ENCODE measurements around the gene EMILIN1. TPM values are rescaled to one million over a fixed set of nuclear protein-coding genes. Genes with fewer than 3 reads are reported as not detected.

EMILIN1 gene
- 10 to 100 TPM; 29.2 to 50.7 TPM for total RNA-seq
- 35.9 TPM for polyA plus RNA-seq (ENCODE audit: insufficient read depth, low read depth, low replicate concordance)
- long read RNA-seq, donor 1, transcript EMILIN1-201 (8 exons, 3,943 nt): major isoform, 6 of 69 reads
- long read RNA-seq, donor 1, partial matches to known transcripts: 63 of 69 reads
- long read RNA-seq, donor 1, other reads (novel, unspliced or antisense): 0 of 69 reads
- long read RNA-seq, donor 2, partial matches to known transcripts: 12 of 16 reads
- long read RNA-seq, donor 2, other reads (novel, unspliced or antisense): 0 of 16 reads

DNA sequence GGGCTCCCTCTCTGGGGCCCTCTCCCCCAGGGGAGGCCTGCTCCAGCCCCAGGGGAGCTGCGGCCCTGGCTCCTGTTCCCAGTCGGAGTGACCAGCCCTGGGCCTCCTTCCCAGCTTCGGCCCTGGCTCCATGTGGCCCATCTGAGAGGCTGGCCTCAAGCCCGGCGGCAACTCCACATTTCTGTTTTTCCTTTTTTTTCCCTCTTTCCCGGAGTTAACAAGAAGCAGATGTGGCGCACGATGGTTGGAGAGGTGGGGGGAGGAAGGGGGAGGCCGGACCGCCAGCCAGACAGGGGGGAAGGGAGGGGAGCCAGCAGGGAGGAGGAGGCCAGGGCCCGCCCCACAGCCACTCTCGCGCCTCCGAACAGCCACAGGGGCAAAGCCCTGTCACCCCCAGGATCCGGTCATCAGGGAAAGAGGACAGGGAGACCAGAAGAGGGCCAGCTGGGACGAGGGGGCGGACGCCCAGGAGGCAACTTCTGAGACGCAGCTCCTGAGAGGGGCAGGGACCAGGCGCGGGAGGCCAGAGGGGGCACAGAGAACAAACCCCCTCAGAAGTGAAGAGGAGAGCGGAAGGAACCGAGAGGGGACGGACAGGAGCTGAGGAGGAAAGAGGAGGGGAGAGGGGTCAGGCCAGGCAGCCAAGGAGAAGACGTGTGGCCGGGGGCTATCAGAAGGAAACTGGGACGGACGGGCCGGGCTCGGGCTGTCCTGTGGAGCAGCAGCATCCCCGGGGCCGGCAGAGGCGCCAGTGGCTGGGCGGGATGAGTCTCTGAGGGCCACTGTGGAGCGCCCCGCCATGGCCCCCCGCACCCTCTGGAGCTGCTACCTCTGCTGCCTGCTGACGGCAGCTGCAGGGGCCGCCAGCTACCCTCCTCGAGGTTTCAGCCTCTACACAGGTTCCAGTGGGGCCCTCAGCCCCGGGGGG is at the start of gene EMILIN1:
EMILIN1 (plus strand) TSS at position 349 of the 928 bp plus-strand sequence; CDS start at position 800, 451 bp downstream.
- Histone ChIP-seq H3K4me3 (peak within 1 kb of the TSS; percentile 55 to 68), H3K4me1 (peaks cover 34% of the 10 kb centered on the region), H3K27me3 (no peaks in the 10 kb centered on the region), H3K27ac (peak within 1 kb of the TSS; percentile 74 to 76), H3K9me3 (no peaks in the 10 kb centered on the region), H3K36me3 (ENCODE audit: low read depth, missing control alignments) (no peaks in the 10 kb centered on the region)
- intact Hi-C loops (cut with DNase I; ENCODE audit: low total_unique reads): no loop called here
- DNase-seq: peak; percentile 84
- WGBS, 2 donors: 37 to 45% methylated on average over 31 to 40 of the region's 41 CpGs
- no peak for TF ChIP-seq POLR2A (IDR thresholded peaks at IDR 0.05)
- TF ChIP-seq, protein P1, sequence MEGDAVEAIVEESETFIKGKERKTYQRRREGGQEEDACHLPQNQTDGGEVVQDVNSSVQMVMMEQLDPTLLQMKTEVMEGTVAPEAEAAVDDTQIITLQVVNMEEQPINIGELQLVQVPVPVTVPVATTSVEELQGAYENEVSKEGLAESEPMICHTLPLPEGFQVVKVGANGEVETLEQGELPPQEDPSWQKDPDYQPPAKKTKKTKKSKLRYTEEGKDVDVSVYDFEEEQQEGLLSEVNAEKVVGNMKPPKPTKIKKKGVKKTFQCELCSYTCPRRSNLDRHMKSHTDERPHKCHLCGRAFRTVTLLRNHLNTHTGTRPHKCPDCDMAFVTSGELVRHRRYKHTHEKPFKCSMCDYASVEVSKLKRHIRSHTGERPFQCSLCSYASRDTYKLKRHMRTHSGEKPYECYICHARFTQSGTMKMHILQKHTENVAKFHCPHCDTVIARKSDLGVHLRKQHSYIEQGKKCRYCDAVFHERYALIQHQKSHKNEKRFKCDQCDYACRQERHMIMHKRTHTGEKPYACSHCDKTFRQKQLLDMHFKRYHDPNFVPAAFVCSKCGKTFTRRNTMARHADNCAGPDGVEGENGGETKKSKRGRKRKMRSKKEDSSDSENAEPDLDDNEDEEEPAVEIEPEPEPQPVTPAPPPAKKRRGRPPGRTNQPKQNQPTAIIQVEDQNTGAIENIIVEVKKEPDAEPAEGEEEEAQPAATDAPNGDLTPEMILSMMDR (IDR thresholded peaks at IDR 0.05): no peak

DNA sequence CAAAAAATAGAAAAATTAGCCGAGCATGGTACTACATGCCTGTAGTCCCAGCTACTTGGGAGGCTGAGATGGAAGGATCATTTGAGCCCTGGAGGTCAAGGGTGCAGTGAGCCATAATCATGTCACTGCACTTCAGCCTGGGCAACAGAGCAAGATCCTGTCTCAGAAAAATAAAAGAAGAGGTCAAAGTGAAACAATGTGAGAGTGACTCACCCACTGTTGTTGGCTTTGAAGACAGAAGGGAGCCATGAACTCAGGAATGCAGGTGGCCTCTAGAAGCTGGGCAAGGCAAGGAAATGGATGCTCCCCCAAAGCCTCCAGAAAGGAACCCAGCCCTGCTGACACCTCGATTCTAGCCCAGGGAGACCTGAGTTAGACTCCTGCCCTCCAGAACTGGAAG is 49.4 kb upstream of the EMILIN1 start:
- 93 to 94% methylated on average over 2 of the region's 2 CpGs for WGBS, 2 donors
- TF ChIP-seq, protein P1 (IDR thresholded peaks at IDR 0.05): no peak
- no peak for TF ChIP-seq POLR2A (IDR thresholded peaks at IDR 0.05)
- H3K27ac ChIP-seq: no peak overlapping the region
- no peak for DNase-seq
- no peak overlapping the region for H3K4me3 ChIP-seq
- no peaks in the 10 kb centered on the region for H3K9me3 ChIP-seq
- H3K4me1 ChIP-seq: peaks cover 6% of the 10 kb centered on the region
- no peaks in the 10 kb centered on the region for H3K27me3 ChIP-seq
- no peaks in the 10 kb centered on the region for H3K36me3 ChIP-seq (ENCODE audit: low read depth, missing control alignments)
- intact Hi-C loops (cut with DNase I; ENCODE audit: low total_unique reads): no loop called here

- Histone ChIP-seq H3K27me3 (no peaks in the 10 kb centered on the region), H3K27ac (peak within 1 kb of the TSS; percentile 61 to 76), H3K9me3 (no peaks in the 10 kb centered on the region), H3K4me3 (peak within 1 kb of the TSS; percentile 74 to 80), H3K4me1 (peaks cover 12% of the 10 kb centered on the region), H3K36me3 (ENCODE audit: low read depth, missing control alignments) (no peaks in the 10 kb centered on the region)
- intact Hi-C loops (cut with DNase I; ENCODE audit: low total_unique reads): no loop called here
- DNase-seq: peak; percentile 95
- TF ChIP-seq POLR2A (IDR thresholded peaks at IDR 0.05): no peak
- TF ChIP-seq, protein P1 (IDR thresholded peaks at IDR 0.05): no peak
- WGBS, 2 donors: 0 to 1% methylated on average over 35 to 76 of the region's 76 CpGs
Observed at GRCh38 chr2:27032495-27033252, 45.7 kb upstream of the EMILIN1 start, which contains the start of gene TMEM214. Gene TMEM214 (plus strand): TSS chr2:27032965. CDS start chr2:27033016, 51 bp downstream.

GRCh38 chr2:27033253-27033852 is 45.1 kb upstream of the EMILIN1 start:
- Histone ChIP-seq H3K9me3 (no peaks in the 10 kb centered on the region), H3K4me1 (peaks cover 12% of the 10 kb centered on the region), H3K27ac (peak overlapping the region; percentile 61 to 76), H3K27me3 (no peaks in the 10 kb centered on the region), H3K36me3 (ENCODE audit: low read depth, missing control alignments) (no peaks in the 10 kb centered on the region), H3K4me3 (peak overlapping the region; percentile 74 to 80)
- 7 to 14% methylated on average over 5 to 11 of the region's 11 CpGs for WGBS, 2 donors
- TF ChIP-seq, protein P1 (IDR thresholded peaks at IDR 0.05): no peak
- TF ChIP-seq POLR2A (IDR thresholded peaks at IDR 0.05): no peak
- intact Hi-C loops (cut with DNase I; ENCODE audit: low total_unique reads): no loop called here
- no peak for DNase-seq
